HG03521 (cell line): ENCODE results near the gene GDF9.

Experiments used
- ATAC-seq: cut with Tn5 transposase; IDR thresholded peaks from one replicate; pipeline ENCODE4 v1.9.1; 2021; ENCODE audit warnings: mild to moderate bottlenecking, moderate library complexity; ENCODE audit not compliant: unreplicated experiment

GDF9 gene, protein sequence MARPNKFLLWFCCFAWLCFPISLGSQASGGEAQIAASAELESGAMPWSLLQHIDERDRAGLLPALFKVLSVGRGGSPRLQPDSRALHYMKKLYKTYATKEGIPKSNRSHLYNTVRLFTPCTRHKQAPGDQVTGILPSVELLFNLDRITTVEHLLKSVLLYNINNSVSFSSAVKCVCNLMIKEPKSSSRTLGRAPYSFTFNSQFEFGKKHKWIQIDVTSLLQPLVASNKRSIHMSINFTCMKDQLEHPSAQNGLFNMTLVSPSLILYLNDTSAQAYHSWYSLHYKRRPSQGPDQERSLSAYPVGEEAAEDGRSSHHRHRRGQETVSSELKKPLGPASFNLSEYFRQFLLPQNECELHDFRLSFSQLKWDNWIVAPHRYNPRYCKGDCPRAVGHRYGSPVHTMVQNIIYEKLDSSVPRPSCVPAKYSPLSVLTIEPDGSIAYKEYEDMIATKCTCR

DNA sequence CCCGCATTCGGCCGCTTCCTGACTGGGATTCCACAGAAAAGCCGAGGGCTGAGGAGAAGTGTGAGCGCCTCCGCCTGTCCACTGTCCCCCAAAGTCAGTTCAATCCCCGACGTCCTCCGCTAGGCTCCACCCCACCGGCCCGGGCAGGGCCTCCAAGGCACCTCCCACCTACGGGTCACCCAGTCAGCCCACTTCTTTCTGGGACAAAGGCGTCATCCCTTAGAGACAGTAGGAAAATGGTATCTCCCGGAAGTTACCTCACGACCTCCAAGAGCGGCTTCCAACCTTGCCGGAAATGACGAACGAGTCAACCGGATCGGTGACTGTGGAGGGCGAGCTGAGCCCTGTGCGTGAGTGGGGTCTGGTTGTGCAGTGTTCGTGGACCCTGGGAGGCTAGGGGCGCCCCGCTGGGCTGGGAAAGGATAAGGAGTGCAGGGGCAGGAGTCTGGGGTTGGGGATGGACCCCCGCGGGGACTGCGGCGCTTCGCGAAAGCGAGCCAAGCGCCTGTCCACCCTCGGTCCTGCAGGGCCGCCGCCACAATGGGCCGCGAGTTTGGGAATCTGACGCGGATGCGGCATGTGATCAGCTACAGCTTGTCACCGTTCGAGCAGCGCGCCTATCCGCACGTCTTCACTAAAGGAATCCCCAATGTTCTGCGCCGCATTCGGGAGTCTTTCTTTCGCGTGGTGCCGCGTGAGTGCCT lies at the start of gene GDF9, which contains the start of gene UQCRQ:
Gene GDF9, minus strand, starts transcription at position 128 of the 704 bp plus-strand sequence. CDS start 1,936 bp downstream, outside the sequence.
Gene UQCRQ, plus strand, starts transcription at position 301 of the 704 bp plus-strand sequence. Its CDS starts 240 bp downstream, at position 541.
- ATAC-seq = peak; percentile 92

DNA sequence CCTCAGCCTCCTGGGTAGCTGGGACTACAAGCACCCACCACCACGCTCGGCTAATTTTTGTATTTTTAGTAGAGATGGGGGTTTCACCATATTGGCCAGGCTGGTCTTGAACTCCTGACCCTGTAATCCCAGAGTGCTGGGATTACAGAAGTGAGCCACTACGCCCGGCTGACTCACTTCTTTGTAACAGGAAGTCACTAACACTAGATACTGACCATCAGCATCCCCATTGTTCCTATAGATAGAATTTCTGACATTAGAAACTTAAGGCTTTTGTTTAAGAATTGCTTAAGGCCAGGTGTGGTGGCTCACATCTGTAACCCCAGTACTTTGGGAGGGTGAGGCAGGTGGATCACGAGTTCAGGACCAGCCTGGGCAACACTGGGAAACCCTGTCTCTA lies 49.4 kb upstream of the GDF9 start:
- no peak for ATAC-seq

DNA sequence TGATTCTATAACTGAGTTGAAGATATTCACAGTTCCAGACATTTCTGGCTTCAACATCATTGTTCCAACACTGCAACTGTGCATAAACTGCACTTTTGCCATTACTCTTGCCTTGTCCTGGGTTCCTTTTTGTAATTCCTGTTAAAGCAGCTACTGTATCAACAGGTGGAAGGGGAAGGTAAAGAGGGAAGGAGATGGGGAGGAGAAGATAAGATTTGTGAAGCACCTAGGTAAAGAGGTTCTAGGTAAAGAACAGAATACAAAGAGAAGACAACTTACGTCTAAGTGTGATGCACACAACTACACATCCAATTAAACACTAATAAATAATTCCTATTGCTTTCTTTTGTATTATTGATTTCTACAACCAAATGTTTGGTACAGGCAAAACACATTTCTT lies 43.4 kb upstream of the GDF9 start:
- ATAC-seq = no peak

DNA sequence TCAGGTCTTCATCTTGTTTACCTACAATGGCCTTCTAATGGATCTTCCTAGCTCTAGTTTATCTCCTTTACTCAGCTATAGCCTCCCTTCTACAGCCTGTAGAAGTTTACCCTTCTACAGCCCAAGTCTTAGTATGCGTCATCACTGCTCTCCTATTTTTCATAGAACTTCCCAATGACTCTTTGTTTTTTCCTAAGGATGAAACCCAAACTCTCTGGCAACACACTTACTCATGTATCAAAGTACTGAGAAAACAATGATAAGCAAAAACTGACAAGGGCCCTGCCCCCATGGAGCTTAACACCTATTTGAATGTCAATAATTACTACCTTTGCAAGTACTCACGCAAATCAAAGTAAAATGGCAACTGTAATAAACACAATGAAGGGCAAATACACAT lies 40.9 kb upstream of the GDF9 start:
- no peak for ATAC-seq

DNA sequence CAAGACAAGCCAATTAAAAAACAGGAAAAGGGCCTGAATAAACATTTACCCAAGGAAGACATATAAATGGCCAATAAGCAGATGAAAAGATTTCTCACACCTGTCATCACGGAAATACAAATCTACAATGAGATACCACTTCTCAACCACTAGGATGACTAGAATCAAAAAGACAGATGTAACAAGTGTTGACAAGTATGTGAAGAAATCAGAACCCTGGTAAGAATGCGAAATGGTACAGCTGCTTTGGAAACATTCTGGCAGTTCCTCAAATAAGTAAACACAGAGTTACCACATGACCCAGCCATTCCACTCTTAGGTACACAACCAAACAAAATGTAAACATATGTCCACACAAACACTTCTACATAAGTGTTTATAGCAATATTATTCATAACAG lies 39.7 kb upstream of the GDF9 start:
- no peak for ATAC-seq

DNA sequence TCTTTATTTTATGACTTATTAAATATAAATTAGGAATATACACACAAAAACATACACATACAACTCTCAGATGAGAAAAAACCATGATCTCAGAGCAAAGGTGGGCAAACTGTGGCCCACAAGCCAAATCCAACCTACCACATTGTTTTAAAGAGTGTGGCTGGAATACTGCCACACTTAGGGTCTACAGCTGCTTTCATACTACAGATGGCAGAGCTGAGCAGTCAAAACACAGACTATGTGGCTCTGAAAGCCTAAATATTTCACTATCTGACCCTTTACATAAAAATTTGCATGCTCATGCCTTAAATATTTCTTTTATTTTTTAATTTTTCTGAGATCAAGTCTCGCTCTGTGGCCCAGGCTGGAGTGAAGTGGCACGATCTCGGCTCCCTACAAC lies 35.5 kb upstream of the GDF9 start:
- ATAC-seq = no peak

DNA sequence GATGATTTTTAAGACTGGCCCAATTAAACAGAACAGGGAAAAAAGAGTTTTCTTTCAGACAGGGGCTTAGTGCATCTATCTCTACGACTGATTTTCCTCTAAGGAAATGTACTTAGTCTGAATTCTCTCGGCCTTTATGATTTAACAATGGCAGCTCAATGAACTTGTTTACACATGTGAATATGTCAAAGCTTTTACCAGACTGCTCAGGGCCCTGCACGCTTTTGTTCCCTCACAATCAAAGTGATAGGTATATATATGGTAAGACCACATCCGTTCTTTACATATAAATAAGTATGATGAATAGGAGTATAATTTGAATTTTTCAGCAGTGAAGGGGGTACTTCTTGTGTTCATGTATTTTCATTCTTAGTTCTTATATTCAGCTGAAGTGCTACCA lies 34.8 kb upstream of the GDF9 start:
- ATAC-seq = no peak

DNA sequence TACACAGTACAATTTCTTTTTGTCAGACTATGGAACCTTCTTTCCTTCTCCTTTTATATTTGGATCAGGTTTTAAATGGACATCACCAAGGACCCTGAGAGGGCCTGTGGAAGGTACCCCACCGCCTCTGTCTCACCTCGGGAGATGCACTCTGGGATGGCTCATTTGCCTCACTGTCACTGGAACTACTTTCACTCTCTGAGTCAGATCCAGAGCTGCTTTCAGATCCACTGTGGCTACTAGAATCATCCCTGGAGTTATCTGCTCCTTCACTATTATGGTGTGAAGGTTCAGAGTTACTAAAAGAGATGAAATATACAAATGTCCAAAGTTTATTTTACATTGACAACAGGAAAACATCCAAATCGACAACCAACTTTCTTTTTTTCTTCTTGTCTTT lies 31.8 kb upstream of the GDF9 start:
- ATAC-seq = no peak

DNA sequence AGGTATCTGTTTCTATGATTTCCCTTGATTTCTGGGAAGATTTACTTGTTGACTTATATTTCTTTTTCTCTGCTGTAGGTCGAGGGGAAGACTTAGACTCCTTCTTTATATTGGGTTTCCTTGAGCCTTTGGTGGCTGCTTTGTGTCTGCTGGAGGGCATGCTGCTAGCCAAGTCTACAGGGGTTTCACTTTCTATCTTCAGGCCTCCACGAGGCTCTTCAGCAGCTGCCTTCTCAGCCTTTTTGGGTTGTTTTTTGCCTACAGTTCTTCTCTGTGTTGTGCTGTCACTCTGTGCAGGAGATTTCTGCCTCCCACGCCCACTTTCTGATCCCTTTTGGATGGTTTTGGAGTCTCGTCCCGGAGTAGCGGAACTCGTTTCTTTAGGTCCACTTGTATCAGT lies 30.4 kb upstream of the GDF9 start:
- no peak for ATAC-seq

DNA sequence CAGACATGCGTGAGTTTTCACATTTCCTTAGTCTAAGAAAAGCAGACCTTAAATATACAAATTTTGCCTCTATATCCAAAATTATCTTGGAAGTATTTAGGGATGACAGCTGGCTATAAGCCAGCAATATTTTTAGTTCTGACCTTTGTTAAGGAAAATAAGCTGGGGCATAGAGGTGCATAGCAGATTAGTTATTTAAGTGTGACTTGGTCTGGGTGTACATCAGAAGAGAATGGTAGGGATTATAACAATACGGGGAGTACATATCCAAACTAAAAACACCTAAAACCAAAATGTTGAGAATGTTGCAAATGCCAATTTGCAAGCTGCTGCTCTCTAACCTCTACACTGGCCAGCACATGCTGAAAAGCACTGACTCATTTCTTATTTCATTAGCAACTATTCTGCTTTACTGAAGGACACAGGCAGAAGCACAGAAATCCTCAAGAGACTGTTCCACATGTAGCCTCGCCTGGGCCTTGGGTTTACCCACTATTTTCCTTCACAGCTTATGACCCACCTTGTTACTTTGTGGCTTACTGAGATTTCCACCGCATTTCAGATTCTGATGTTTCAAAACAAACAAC lies 29.5 kb upstream of the GDF9 start:
- no peak for ATAC-seq

DNA sequence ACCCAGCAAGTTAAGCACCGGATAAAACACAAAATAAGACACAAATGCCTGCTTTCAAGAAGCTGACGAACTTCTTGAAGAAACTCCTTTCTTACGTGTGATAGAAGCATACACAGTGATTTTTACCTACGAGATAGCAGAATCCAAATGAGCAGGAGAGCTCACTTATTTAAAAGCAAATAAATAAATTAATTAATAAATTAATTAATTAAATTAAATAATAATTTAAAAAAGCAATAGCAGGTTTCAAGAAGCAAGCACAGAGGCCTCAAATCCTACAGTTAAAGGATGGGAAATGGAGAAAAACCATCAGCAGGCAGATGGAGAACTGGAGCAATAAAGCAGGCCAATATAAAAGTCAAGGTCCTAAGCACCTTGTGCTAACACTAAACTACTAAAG lies 24.5 kb upstream of the GDF9 start:
- ATAC-seq = no peak

DNA sequence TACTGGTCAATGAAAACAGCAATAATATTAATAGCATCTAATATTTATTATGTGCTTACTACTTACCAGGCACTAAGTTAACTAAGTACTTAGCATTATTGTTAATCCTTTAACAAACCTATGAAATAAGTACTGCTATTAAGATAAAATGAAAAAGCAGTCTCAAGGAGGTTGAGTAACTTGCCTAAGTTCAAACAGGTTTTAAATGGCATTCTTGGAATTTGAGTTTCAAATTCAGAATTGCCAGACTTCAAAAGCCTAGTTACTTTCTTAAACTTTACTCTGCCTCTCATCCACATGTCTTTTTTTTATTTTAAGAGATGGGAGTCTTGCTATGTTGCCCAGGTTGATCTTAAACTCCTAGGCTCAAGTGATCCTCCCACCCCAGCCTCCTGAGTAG lies 23.2 kb upstream of the GDF9 start:
- no peak for ATAC-seq

DNA sequence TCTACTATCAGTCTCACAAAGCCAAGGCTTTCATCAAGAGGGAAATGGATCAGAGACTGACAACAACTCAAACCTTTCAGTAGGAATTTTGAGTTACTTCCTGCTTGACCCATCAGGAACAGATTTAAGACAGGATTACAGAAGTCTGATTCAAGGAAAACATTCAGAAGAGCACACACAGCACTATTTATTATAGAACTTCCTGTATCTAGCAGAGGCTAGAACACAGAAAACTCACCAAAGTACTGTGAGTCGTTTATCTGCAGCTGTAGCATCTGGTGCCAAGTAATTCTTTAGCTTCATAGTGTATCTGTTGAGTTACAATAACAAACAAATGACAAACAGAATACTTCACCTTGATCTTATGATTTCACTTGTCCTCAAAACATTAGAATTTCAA lies 21.0 kb upstream of the GDF9 start:
- no peak for ATAC-seq

DNA sequence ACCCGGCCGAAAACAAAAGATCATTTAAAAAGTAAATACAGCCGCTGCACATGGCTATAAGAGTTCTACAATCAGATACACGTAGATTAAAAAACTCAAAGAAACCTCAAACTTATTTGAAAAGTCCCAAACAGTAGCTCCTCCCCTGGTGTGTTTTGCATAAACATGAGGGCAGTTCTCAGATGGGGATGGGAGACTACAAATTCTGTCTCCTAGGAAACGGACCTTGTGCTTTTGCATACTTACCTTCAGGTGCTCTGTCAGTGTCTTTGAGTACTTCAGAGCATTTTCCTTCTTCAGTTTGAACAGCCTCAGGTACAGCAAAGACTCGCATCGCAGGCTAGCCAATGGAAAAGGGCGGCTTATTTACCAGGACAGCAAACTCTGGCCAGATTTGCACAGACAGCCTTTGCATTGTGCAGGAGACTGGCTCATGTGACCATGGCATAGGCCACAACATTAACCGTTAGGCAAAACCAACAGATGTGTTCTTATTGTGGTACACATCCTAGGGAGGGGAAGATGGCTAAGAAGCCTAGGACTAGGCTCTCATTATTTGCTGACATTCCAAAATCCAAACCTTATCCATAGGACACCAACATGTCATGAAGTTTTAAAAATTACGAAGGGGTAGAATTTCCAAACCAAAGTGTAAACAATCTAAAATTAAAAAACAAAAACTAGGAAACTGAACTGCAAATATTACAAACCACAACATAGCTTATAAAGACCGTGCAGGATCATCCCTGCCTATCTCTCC lies 20.0 kb upstream of the GDF9 start:
- ATAC-seq = no peak

DNA sequence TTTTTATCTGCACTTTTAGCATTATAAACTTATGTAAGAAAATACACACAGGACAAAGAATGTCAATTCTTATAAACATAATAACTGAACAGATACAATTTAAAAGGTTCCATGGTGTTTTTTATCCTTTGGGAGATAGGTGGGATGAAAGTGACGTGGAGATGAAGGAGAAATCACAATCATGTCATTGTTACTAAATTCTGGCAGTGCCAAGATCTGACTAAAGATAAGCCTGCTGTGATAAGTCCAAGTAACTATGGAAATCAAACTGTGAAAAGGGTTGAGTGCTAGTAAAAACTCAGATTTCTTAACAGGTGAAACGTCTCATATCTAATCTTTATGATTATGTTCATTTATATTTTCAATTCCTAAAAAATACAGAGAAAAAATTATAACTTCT lies 18.3 kb upstream of the GDF9 start:
- ATAC-seq = no peak

DNA sequence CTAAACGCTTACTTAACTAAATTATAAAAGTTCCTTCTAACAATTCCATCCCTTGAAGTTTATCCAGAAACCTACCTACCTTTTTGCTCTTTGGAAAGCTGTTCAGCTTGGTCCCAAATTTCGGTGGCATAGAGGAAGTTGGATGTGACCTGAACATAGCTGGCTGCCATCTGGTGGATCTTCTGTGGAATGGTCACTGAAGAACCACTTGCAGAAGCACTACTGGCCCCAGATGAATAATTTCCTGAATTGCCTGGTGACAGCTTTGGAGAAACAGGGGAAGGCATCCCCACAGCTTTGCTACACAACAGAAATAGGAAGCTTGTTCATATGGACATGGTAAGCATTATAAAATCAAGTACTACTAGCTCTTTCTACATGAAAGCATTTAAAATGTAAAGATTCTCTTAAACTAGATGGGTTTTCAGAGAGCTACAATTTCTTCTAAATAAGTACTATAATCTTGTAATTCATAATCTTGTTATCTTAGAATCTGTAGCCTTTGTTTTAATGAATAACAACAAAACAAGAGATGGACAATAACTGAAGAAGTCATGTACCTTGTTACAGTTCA lies 17.1 kb upstream of the GDF9 start:
- ATAC-seq = no peak

DNA sequence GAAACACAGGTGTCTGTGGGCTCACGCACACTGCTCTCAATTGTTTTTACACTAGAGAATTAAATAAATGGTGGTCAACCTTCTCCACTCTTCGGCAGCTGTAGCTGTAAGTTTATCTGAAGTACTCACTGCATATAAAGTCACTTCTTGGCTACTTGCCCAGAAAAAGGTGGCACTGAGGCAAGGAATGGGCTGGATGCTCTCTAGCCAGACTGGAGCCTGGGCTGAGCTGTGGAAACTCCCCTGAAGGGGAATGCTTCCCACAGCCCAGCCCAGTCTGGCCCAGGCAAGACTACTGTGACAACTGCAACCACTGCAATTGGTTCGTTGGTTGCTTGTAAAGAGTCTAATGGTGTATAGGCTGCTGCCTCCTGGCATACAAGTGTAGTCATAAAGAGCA lies 11.7 kb upstream of the GDF9 start:
- no peak for ATAC-seq

DNA sequence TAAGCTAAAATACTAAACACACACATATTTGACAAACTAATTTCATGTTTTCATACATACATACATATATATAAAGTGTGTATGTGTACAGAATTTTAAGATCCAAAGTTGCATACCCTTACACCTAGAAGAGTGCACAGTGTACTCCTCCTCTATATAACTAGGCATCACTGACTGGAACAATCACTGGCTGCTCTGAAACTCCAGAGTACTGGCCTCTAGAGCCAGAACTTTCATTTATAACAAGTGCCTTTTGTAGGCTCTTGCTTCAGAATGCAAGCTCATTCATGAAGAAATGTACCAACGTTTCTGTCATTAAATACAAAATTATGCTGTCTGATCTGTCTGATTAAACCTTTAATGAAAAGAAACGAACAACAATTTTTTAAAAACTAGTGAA lies 11.2 kb upstream of the GDF9 start:
- ATAC-seq = no peak

DNA sequence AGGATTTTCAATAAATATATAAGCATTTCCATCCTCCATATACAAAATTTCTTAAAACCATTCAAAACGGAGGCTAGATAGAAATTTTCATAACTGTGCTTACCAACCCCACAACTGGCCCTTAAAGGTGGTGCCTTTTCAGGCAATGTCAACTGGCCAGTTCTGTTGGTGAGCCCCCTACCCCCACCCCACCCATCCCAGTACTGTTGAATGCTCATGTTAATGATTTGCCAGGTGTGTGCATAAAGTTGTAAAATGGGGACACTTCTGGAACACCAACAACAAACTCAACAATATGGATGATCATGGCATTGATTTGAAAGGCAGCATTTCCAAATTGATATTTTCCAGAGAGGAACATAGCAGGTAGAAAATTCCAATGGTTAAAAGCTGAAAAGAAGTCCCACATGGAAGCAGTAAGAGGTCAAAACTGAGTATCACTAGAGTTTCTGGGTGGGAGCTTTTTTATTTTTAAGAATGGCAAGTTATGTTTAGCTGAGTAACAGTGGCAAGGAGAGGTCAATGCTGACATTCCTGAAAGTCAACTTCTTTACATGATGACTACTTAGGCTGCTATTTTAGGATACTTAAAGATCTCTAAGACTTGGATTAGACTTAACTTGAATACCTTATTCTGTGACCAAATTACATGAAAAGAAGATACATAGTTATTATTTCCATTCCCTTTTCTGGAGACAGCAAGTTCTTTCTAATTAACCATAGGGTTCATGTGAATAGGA lies 9.9 kb upstream of the GDF9 start:
- no peak for ATAC-seq

DNA sequence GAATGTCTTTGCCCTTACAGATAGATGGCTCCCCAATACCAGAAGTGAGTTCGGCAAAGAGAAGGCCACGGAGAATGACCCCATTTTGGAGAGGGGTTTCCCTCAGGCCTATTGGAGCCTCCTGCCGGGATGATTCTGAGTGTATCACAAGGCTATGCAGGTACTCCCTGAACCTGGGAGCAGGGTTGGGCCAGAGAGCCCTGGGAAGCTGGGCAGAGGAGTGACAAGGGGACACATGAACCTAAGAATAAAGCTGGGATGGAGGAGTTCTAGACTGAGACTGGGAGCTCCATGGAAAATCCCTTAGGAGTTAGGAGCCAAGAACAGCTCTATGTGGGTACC lies 7.6 kb upstream of the GDF9 start:
- ATAC-seq = no peak
